HepG2 (cell line): ENCODE data around the gene MFSD2B. TPM values are rescaled to one million over a fixed set of nuclear protein-coding genes. Genes with fewer than 3 reads are reported as not detected.

ENCODE experiments used
- AGO2 ChIP-seq: fragments of 200-400 bp; formaldehyde crosslinking; optimal IDR thresholded peaks from 2 replicates; pipeline ENCODE3; 2017; ENCODE audit warnings: mild to moderate bottlenecking, low read depth, low read length, moderate library complexity
- CAMTA2 ChIP-seq: sonication (generic); formaldehyde crosslinking; IDR thresholded peaks from 2 replicates; pipeline ENCODE4 v1.4.0; 2020; ENCODE audit warnings: mild to moderate bottlenecking, missing genetic modification reagents, borderline replicate concordance
- CTCF ChIP-seq: sonication (generic); formaldehyde crosslinking; IDR thresholded peaks from 2 replicates; pipeline ENCODE4 v1.5.0; 2020; ENCODE audit warnings: mild to moderate bottlenecking, missing genetic modification reagents, moderate library complexity
- GABPB1 ChIP-seq: IDR thresholded peaks from 2 replicates; pipeline ENCODE4 v1.6.1; 2016; ENCODE audit warnings: mild to moderate bottlenecking, missing genetic modification reagents, moderate library complexity, missing compliant biosample characterization
- MEF2D ChIP-seq: sonication (generic); formaldehyde crosslinking; IDR thresholded peaks from 2 replicates; pipeline ENCODE4 v1.5.1; 2020; ENCODE audit warnings: mild to moderate bottlenecking, missing genetic modification reagents
- PATZ1 ChIP-seq: sonication (generic); formaldehyde crosslinking; IDR thresholded peaks from 2 replicates; pipeline ENCODE4 v1.4.0; 2020; ENCODE audit warnings: missing genetic modification reagents
- RAD21 ChIP-seq: fragments of 450-650 bp; formaldehyde crosslinking; IDR thresholded peaks from 2 replicates; pipeline ENCODE4 v1.5.0; 2020; ENCODE audit warnings: mild to moderate bottlenecking
- UBTF ChIP-seq: sonication (generic); formaldehyde crosslinking; IDR thresholded peaks from 2 replicates; pipeline ENCODE4 v1.4.0; 2020; ENCODE audit warnings: mild to moderate bottlenecking, missing genetic modification reagents
- XRCC5 ChIP-seq: fragments of 200-400 bp; formaldehyde crosslinking; optimal IDR thresholded peaks from 2 replicates; pipeline ENCODE3; 2017; ENCODE audit warnings: mild to moderate bottlenecking, low read length
- ZBTB21 ChIP-seq: sonication (generic); formaldehyde crosslinking; IDR thresholded peaks from 2 replicates; pipeline ENCODE4 v1.4.0; 2020; ENCODE audit warnings: missing genetic modification reagents
- polyA plus RNA-seq, 8 experiments: library from polyadenylated mRNA; depleted of rRNA in 3 of 8; stranded (reverse) in 7 of 8; unstranded in 1 of 8; fragments of >200 nt; fragmentation: Illumina TruSeq in 4 of 8; extraction: Trizol in 4 of 8; gene quantifications; 2 replicates each; pipeline versions ENCODE4 v1.2.1 to v1.2.3, GENCODE V29; 2011 to 2016; ENCODE audit warnings: low read depth in 4 of 8, missing spikeins in 1 of 8, mixed read lengths in 1 of 8; ENCODE audit not compliant: insufficient read depth in 1 of 8
- total RNA-seq, 5 experiments: library from RNA; depleted of rRNA; stranded (reverse); fragments of >200 nt; fragmentation: Illumina TruSeq; extraction: Trizol; gene quantifications; 2 replicates each; pipeline ENCODE4 v1.2.3, GENCODE V29; 2016; ENCODE audit warnings: low read depth in 1 of 5
- TF ChIP-seq, protein P1 (sequence below): sonication (generic); formaldehyde crosslinking; conservative IDR thresholded peaks from 2 replicates; pipeline ENCODE4 v1.4.0; 2020; ENCODE audit warnings: missing genetic modification reagents
- TF ChIP-seq, protein P2 (sequence below): sonication (generic); formaldehyde crosslinking; IDR thresholded peaks from 2 replicates; pipeline ENCODE4 v1.4.0; 2020; ENCODE audit warnings: missing genetic modification reagents
- TF ChIP-seq, protein P3 (sequence below): sonication (generic); formaldehyde crosslinking; IDR thresholded peaks from 2 replicates; pipeline ENCODE4 v1.8.0; 2022; ENCODE audit warnings: mild to moderate bottlenecking, missing genetic modification reagents, moderate library complexity
- TF ChIP-seq, protein P4 (sequence below): sonication (generic); formaldehyde crosslinking; IDR thresholded peaks from 2 replicates; pipeline ENCODE4 v1.4.0; 2020; ENCODE audit warnings: missing genetic modification reagents

The MFSD2B gene
- total and polyA plus RNA-seq, 2 of the 13 experiments (the other 11 are each of a cell fraction or from before 2014, with no cell fraction given) = 0.21 to 0.93 TPM

GRCh38 chr2:24024018-24024417 lies 14.1 kb downstream of the MFSD2B start (continued):
- TF ChIP-seq, protein P1, sequence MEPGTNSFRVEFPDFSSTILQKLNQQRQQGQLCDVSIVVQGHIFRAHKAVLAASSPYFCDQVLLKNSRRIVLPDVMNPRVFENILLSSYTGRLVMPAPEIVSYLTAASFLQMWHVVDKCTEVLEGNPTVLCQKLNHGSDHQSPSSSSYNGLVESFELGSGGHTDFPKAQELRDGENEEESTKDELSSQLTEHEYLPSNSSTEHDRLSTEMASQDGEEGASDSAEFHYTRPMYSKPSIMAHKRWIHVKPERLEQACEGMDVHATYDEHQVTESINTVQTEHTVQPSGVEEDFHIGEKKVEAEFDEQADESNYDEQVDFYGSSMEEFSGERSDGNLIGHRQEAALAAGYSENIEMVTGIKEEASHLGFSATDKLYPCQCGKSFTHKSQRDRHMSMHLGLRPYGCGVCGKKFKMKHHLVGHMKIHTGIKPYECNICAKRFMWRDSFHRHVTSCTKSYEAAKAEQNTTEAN (CRISPR knock-in tag) = no peak
- peak; percentile 34; the same call in 1 of the 2 replicates for TF ChIP-seq PATZ1
- TF ChIP-seq, protein P2, sequence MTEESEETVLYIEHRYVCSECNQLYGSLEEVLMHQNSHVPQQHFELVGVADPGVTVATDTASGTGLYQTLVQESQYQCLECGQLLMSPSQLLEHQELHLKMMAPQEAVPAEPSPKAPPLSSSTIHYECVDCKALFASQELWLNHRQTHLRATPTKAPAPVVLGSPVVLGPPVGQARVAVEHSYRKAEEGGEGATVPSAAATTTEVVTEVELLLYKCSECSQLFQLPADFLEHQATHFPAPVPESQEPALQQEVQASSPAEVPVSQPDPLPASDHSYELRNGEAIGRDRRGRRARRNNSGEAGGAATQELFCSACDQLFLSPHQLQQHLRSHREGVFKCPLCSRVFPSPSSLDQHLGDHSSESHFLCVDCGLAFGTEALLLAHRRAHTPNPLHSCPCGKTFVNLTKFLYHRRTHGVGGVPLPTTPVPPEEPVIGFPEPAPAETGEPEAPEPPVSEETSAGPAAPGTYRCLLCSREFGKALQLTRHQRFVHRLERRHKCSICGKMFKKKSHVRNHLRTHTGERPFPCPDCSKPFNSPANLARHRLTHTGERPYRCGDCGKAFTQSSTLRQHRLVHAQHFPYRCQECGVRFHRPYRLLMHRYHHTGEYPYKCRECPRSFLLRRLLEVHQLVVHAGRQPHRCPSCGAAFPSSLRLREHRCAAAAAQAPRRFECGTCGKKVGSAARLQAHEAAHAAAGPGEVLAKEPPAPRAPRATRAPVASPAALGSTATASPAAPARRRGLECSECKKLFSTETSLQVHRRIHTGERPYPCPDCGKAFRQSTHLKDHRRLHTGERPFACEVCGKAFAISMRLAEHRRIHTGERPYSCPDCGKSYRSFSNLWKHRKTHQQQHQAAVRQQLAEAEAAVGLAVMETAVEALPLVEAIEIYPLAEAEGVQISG (CRISPR knock-in tag) = peak; percentile 65
- peak; percentile 74 for TF ChIP-seq CTCF (CRISPR knock-in tag)
- TF ChIP-seq, protein P3, sequence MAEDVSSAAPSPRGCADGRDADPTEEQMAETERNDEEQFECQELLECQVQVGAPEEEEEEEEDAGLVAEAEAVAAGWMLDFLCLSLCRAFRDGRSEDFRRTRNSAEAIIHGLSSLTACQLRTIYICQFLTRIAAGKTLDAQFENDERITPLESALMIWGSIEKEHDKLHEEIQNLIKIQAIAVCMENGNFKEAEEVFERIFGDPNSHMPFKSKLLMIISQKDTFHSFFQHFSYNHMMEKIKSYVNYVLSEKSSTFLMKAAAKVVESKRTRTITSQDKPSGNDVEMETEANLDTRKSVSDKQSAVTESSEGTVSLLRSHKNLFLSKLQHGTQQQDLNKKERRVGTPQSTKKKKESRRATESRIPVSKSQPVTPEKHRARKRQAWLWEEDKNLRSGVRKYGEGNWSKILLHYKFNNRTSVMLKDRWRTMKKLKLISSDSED (CRISPR knock-in tag) = no peak
- TF ChIP-seq UBTF (CRISPR knock-in tag) = peak; percentile 49; the same call in 1 of the 2 replicates
- no peak for TF ChIP-seq AGO2
- peak; percentile 89 for TF ChIP-seq XRCC5
- peak; percentile 37; the same call in 1 of the 2 replicates for TF ChIP-seq GABPB1 (CRISPR knock-in tag)
- TF ChIP-seq, protein P4, sequence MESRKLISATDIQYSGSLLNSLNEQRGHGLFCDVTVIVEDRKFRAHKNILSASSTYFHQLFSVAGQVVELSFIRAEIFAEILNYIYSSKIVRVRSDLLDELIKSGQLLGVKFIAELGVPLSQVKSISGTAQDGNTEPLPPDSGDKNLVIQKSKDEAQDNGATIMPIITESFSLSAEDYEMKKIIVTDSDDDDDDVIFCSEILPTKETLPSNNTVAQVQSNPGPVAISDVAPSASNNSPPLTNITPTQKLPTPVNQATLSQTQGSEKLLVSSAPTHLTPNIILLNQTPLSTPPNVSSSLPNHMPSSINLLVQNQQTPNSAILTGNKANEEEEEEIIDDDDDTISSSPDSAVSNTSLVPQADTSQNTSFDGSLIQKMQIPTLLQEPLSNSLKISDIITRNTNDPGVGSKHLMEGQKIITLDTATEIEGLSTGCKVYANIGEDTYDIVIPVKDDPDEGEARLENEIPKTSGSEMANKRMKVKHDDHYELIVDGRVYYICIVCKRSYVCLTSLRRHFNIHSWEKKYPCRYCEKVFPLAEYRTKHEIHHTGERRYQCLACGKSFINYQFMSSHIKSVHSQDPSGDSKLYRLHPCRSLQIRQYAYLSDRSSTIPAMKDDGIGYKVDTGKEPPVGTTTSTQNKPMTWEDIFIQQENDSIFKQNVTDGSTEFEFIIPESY = 0 out of 2 replicates have a peak, but pooled peaks have one; percentile 41
- no peak for TF ChIP-seq CAMTA2
- TF ChIP-seq RAD21 = peak; percentile 82
- no peak for TF ChIP-seq ZBTB21 (CRISPR knock-in tag)
- 0 out of 2 replicates have a peak, but pooled peaks have one; percentile 26 for TF ChIP-seq MEF2D (CRISPR knock-in tag)
